Muscle of arm (tissue), 14 donors: Measurements from ENCODE around the gene DPH6. TPM values are rescaled to one million over a fixed set of nuclear protein-coding genes. Genes with fewer than 3 reads are reported as not detected.
"Not testable (repeated sequence)": the region's sequence is repeated elsewhere in the genome, so short reads cannot be mapped to it uniquely, and the experiment has no call there.

Experiments
- DNase-seq: peaks from one replicate; pipeline ENCODE4 v3.0.0-alpha.2; 2013
- long read RNA-seq, 11 donors: transcript quantifications; one replicate each; lab custom pipeline, GENCODE V29; 2026
- polyA plus RNA-seq, 12 donors: library from polyadenylated mRNA; unstranded; fragments of 120-200 nt; gene quantifications; one replicate each; pipeline ENCODE4 v1.2.1, GENCODE V29; 2013; ENCODE audit not compliant: insufficient read length in 12 of 12

DPH6 gene
- polyA plus RNA-seq, result 10 to 100 TPM in 9 of 12 donors, 1 to 10 TPM in 2, not detected in 1; 5.1 to 21.9 (median 17.2) TPM
- long read RNA-seq, donor 1, partial matches to known transcripts, result 0 of 4 reads
- long read RNA-seq, donor 1, other reads (novel, unspliced or antisense), result 0 of 4 reads
- long read RNA-seq, donor 2, partial matches to known transcripts, result 0 of 3 reads
- long read RNA-seq, donor 2, other reads (novel, unspliced or antisense), result 0 of 3 reads
- long read RNA-seq, donor 3, partial matches to known transcripts, result 0 of 4 reads
- long read RNA-seq, donor 3, other reads (novel, unspliced or antisense), result 0 of 4 reads
- long read RNA-seq, donor 4, partial matches to known transcripts, result 0 of 4 reads
- long read RNA-seq, donor 4, other reads (novel, unspliced or antisense), result 0 of 4 reads
- long read RNA-seq, donor 5, transcript DPH6-201 (9 exons, 2,099 nt), result major isoform, 5 of 8 reads
- long read RNA-seq, donor 5, partial matches to known transcripts, result 0 of 8 reads
- long read RNA-seq, donor 5, other reads (novel, unspliced or antisense), result 0 of 8 reads
- long read RNA-seq, donor 6, partial matches to known transcripts, result 0 of 4 reads
- long read RNA-seq, donor 6, other reads (novel, unspliced or antisense), result 0 of 4 reads
- long read RNA-seq, donor 7, partial matches to known transcripts, result 0 of 2 reads
- long read RNA-seq, donor 7, other reads (novel, unspliced or antisense), result 0 of 2 reads
- long read RNA-seq, donor 8, partial matches to known transcripts, result 0 of 3 reads
- long read RNA-seq, donor 8, other reads (novel, unspliced or antisense), result 0 of 3 reads
- long read RNA-seq, donor 9, partial matches to known transcripts, result 0 of 3 reads
- long read RNA-seq, donor 9, other reads (novel, unspliced or antisense), result 0 of 3 reads
- long read RNA-seq, donor 10, partial matches to known transcripts, result 0 of 4 reads
- long read RNA-seq, donor 10, other reads (novel, unspliced or antisense), result 0 of 4 reads
- long read RNA-seq, donor 11, partial matches to known transcripts, result 0 of 4 reads
- long read RNA-seq, donor 11, other reads (novel, unspliced or antisense), result 0 of 4 reads

- DNase-seq, result peak; percentile 87
Measured at GRCh38 chr15:35545824-35546510, at the start of gene DPH6. Gene DPH6, minus strand, starts transcription at chr15:35546165. Its CDS starts 24 bp downstream, at chr15:35546141.

GRCh38 chr15:35595656-35596055 lies 49.7 kb upstream of the DPH6 start:
- DNase-seq, result no peak

GRCh38 chr15:35591987-35592386 lies 46.0 kb upstream of the DPH6 start:
- not testable (repeated sequence) for DNase-seq

GRCh38 chr15:35583863-35584528 lies 38.0 kb upstream of the DPH6 start:
- DNase-seq, result no peak

GRCh38 chr15:35580606-35581005 lies 34.6 kb upstream of the DPH6 start:
- DNase-seq, result no peak

GRCh38 chr15:35567392-35567791 lies 21.4 kb upstream of the DPH6 start:
- no peak for DNase-seq

GRCh38 chr15:35566991-35567390 lies 21.0 kb upstream of the DPH6 start:
- DNase-seq, result no peak

GRCh38 chr15:35565901-35566300 lies 19.9 kb upstream of the DPH6 start:
- no peak for DNase-seq

GRCh38 chr15:35562641-35563040 lies 16.7 kb upstream of the DPH6 start:
- DNase-seq, result no peak

GRCh38 chr15:35561308-35561707 lies 15.3 kb upstream of the DPH6 start:
- no peak for DNase-seq

- no peak for DNase-seq
Measured at GRCh38 chr15:35560870-35561269, 14.9 kb upstream of the DPH6 start.

- DNase-seq, result no peak
Measured at GRCh38 chr15:35560258-35560657, 14.3 kb upstream of the DPH6 start.

- DNase-seq, result no peak
Measured at GRCh38 chr15:35559683-35560082, 13.7 kb upstream of the DPH6 start.

- DNase-seq, result no peak
Measured at GRCh38 chr15:35557544-35557943, 11.6 kb upstream of the DPH6 start.

- no peak for DNase-seq
Measured at GRCh38 chr15:35557012-35557411, 11.0 kb upstream of the DPH6 start.

- DNase-seq, result no peak
Measured at GRCh38 chr15:35555244-35555643, 9.3 kb upstream of the DPH6 start.

- DNase-seq, result no peak
Measured at GRCh38 chr15:35550957-35551356, 5.0 kb upstream of the DPH6 start.

- DNase-seq, result no peak
Measured at GRCh38 chr15:35549567-35549966, 3.6 kb upstream of the DPH6 start.

- no peak for DNase-seq
Measured at GRCh38 chr15:35548435-35548834, 2.5 kb upstream of the DPH6 start.

GRCh38 chr15:35547775-35548364 lies 1.9 kb upstream of the DPH6 start:
- DNase-seq, result no peak
